HepG2 (cell line): ENCODE measurements around the gene CBX2. TPM values are rescaled to one million over a fixed set of nuclear protein-coding genes. Genes with fewer than 3 reads are reported as not detected.
A peak's percentile ranks its signal among the peaks of the same experiment; 100 is the strongest.

Source experiments
- IKZF1 ChIP-seq: fragments of 450-650 bp; IDR thresholded peaks from 2 replicates; pipeline ENCODE4 v1.7.1; 2016
- JARID2 ChIP-seq: sonication (generic); formaldehyde crosslinking; IDR thresholded peaks from 2 replicates; pipeline ENCODE4 v1.8.1; 2023; ENCODE audit warnings: missing genetic modification reagents, inconsistent platforms; ENCODE audit not compliant: insufficient replicate concordance
- NFATC3 ChIP-seq: sonication (generic); formaldehyde crosslinking; IDR thresholded peaks from 2 replicates; pipeline ENCODE4 v1.5.1; 2020; ENCODE audit warnings: mild to moderate bottlenecking, missing genetic modification reagents
- NFYB ChIP-seq: sonication (generic); formaldehyde crosslinking; IDR thresholded peaks from 2 replicates; pipeline ENCODE4 v1.4.0; 2020; ENCODE audit warnings: missing genetic modification reagents
- RAD21 ChIP-seq: fragments of 450-650 bp; formaldehyde crosslinking; IDR thresholded peaks from 2 replicates; pipeline ENCODE4 v1.5.0; 2020; ENCODE audit warnings: mild to moderate bottlenecking
- RBM22 ChIP-seq: fragments of 200-400 bp; formaldehyde crosslinking; optimal IDR thresholded peaks from 2 replicates; pipeline ENCODE3; 2017; ENCODE audit warnings: mild to moderate bottlenecking, low read length, moderate library complexity
- SALL1 ChIP-seq: sonication (generic); formaldehyde crosslinking; IDR thresholded peaks from 2 replicates; pipeline ENCODE4 v1.8.0; 2022; ENCODE audit warnings: mild to moderate bottlenecking, missing genetic modification reagents
- polyA plus RNA-seq, 8 experiments: library from polyadenylated mRNA; depleted of rRNA in 3 of 8; stranded (reverse) in 7 of 8; unstranded in 1 of 8; fragments of >200 nt; fragmentation: Illumina TruSeq in 4 of 8; extraction: Trizol in 4 of 8; gene quantifications; 2 replicates each; pipeline versions ENCODE4 v1.2.1 to v1.2.3, GENCODE V29; 2011 to 2016; ENCODE audit warnings: low read depth in 4 of 8, missing spikeins in 1 of 8, mixed read lengths in 1 of 8; ENCODE audit not compliant: insufficient read depth in 1 of 8
- total RNA-seq, 5 experiments: library from RNA; depleted of rRNA; stranded (reverse); fragments of >200 nt; fragmentation: Illumina TruSeq; extraction: Trizol; gene quantifications; 2 replicates each; pipeline ENCODE4 v1.2.3, GENCODE V29; 2016; ENCODE audit warnings: low read depth in 1 of 5
- TF ChIP-seq, protein P1 (sequence below): sonication (generic); formaldehyde crosslinking; IDR thresholded peaks from 2 replicates; pipeline ENCODE4 v1.5.0; 2020; ENCODE audit warnings: missing genetic modification reagents
- TF ChIP-seq, protein P2 (sequence below): sonication (generic); formaldehyde crosslinking; IDR thresholded peaks from 2 replicates; pipeline ENCODE4 v1.5.0; 2020; ENCODE audit warnings: mild to moderate bottlenecking, missing genetic modification reagents, borderline replicate concordance
- TF ChIP-seq, protein P3 (sequence below): sonication (generic); formaldehyde crosslinking; IDR thresholded peaks from 2 replicates; pipeline ENCODE4 v1.4.0; 2020; ENCODE audit warnings: missing genetic modification reagents
- TF ChIP-seq, protein P4 (sequence below): sonication (generic); formaldehyde crosslinking; IDR thresholded peaks from 2 replicates; pipeline ENCODE4 v1.8.1; 2023; ENCODE audit warnings: mild to moderate bottlenecking, inconsistent platforms, moderate library complexity, missing genetic modification reagents, borderline replicate concordance
- TF ChIP-seq, protein P5 (sequence below), 2 experiments: sonication (generic) in 1 of 2; formaldehyde crosslinking in 1 of 2; IDR thresholded peaks; 2 replicates each; pipeline versions ENCODE4 v1.6.1 to v1.9.0; 2014 to 2022; ENCODE audit warnings: antibody characterized with exemption in 1 of 2, borderline replicate concordance in 1 of 2, inconsistent platforms in 1 of 2, low read depth in 1 of 2, missing genetic modification reagents in 1 of 2

CBX2 gene
- total and polyA plus RNA-seq, 2 of the 13 experiments (the other 11 are each of a cell fraction or from before 2014, with no cell fraction given), result 14.5 to 31.1 TPM

DNA sequence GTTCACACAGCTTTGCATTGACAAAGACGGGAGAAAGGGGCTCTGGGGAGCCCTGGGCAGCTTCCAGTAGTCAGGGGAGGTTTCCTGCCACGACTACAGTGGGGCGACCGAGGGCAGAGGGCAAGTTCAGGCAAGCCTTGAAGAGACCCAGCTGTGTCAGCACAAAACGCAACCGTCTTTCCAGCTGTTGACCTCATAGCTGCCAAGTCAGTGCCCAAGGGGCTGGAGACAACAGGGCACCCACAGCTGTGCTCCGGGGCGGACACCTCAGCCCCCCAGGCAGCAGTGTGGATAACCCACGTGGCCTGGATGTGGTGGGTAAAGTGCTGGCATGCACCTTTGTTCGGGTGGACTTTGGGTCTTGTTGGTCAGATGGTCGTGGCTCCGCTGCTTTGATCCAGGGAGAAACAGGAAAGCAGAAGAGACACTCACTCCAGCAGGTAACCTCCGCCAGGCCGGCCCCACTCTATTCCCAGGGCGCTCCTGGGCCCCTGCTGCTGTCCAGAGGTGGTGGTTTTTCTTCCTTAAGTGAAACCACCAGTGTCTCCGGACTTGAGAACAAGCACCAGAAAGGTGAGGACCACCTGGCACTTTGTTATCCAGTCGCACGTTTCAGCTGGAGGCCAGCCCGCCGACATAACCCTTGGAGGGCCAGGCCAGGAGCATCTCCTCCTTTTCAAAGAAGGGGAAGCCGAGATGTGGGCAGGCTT is 17.6 kb upstream of the CBX2 start (continued):
- TF ChIP-seq, protein P1, sequence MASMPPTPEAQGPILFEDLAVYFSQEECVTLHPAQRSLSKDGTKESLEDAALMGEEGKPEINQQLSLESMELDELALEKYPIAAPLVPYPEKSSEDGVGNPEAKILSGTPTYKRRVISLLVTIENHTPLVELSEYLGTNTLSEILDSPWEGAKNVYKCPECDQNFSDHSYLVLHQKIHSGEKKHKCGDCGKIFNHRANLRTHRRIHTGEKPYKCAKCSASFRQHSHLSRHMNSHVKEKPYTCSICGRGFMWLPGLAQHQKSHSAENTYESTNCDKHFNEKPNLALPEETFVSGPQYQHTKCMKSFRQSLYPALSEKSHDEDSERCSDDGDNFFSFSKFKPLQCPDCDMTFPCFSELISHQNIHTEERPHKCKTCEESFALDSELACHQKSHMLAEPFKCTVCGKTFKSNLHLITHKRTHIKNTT (CRISPR knock-in tag), result no peak
- TF ChIP-seq RBM22 (no peak), NFYB (CRISPR knock-in tag) (peak; percentile 15; the same call in 1 of the 2 replicates), JARID2 (CRISPR knock-in tag) (peak; percentile 37), SALL1 (CRISPR knock-in tag) (peak; percentile 99), RAD21 (CRISPR knock-in tag) (no peak), NFATC3 (CRISPR knock-in tag) (peak; percentile 77; the same call in 1 of the 2 replicates), IKZF1 (no peak)
- TF ChIP-seq, protein P2, sequence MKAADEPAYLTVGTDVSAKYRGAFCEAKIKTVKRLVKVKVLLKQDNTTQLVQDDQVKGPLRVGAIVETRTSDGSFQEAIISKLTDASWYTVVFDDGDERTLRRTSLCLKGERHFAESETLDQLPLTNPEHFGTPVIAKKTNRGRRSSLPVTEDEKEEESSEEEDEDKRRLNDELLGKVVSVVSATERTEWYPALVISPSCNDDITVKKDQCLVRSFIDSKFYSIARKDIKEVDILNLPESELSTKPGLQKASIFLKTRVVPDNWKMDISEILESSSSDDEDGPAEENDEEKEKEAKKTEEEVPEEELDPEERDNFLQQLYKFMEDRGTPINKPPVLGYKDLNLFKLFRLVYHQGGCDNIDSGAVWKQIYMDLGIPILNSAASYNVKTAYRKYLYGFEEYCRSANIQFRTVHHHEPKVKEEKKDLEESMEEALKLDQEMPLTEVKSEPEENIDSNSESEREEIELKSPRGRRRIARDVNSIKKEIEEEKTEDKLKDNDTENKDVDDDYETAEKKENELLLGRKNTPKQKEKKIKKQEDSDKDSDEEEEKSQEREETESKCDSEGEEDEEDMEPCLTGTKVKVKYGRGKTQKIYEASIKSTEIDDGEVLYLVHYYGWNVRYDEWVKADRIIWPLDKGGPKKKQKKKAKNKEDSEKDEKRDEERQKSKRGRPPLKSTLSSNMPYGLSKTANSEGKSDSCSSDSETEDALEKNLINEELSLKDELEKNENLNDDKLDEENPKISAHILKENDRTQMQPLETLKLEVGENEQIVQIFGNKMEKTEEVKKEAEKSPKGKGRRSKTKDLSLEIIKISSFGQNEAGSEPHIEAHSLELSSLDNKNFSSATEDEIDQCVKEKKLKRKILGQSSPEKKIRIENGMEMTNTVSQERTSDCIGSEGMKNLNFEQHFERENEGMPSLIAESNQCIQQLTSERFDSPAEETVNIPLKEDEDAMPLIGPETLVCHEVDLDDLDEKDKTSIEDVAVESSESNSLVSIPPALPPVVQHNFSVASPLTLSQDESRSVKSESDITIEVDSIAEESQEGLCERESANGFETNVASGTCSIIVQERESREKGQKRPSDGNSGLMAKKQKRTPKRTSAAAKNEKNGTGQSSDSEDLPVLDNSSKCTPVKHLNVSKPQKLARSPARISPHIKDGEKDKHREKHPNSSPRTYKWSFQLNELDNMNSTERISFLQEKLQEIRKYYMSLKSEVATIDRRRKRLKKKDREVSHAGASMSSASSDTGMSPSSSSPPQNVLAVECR (CRISPR knock-in tag), result peak; percentile 82; the same call in 1 of the 2 replicates
- TF ChIP-seq, protein P3, sequence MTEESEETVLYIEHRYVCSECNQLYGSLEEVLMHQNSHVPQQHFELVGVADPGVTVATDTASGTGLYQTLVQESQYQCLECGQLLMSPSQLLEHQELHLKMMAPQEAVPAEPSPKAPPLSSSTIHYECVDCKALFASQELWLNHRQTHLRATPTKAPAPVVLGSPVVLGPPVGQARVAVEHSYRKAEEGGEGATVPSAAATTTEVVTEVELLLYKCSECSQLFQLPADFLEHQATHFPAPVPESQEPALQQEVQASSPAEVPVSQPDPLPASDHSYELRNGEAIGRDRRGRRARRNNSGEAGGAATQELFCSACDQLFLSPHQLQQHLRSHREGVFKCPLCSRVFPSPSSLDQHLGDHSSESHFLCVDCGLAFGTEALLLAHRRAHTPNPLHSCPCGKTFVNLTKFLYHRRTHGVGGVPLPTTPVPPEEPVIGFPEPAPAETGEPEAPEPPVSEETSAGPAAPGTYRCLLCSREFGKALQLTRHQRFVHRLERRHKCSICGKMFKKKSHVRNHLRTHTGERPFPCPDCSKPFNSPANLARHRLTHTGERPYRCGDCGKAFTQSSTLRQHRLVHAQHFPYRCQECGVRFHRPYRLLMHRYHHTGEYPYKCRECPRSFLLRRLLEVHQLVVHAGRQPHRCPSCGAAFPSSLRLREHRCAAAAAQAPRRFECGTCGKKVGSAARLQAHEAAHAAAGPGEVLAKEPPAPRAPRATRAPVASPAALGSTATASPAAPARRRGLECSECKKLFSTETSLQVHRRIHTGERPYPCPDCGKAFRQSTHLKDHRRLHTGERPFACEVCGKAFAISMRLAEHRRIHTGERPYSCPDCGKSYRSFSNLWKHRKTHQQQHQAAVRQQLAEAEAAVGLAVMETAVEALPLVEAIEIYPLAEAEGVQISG (CRISPR knock-in tag), result peak; percentile 78
- TF ChIP-seq, protein P4, sequence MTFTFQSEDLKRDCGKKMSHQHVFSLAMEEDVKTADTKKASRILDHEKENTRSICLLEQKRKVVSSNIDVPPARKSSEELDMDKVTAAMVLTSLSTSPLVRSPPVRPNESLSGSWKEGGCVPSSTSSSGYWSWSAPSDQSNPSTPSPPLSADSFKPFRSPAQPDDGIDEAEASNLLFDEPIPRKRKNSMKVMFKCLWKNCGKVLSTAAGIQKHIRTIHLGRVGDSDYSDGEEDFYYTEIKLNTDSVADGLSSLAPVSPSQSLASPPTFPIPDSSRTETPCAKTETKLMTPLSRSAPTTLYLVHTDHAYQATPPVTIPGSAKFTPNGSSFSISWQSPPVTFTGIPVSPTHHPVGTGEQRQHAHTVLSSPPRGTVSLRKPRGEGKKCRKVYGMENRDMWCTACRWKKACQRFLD (CRISPR knock-in tag), result peak; percentile 96
- TF ChIP-seq, protein P5, sequence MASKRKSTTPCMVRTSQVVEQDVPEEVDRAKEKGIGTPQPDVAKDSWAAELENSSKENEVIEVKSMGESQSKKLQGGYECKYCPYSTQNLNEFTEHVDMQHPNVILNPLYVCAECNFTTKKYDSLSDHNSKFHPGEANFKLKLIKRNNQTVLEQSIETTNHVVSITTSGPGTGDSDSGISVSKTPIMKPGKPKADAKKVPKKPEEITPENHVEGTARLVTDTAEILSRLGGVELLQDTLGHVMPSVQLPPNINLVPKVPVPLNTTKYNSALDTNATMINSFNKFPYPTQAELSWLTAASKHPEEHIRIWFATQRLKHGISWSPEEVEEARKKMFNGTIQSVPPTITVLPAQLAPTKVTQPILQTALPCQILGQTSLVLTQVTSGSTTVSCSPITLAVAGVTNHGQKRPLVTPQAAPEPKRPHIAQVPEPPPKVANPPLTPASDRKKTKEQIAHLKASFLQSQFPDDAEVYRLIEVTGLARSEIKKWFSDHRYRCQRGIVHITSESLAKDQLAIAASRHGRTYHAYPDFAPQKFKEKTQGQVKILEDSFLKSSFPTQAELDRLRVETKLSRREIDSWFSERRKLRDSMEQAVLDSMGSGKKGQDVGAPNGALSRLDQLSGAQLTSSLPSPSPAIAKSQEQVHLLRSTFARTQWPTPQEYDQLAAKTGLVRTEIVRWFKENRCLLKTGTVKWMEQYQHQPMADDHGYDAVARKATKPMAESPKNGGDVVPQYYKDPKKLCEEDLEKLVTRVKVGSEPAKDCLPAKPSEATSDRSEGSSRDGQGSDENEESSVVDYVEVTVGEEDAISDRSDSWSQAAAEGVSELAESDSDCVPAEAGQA (IDR thresholded peaks at IDR 0.05; ENCODE audit: low read depth), result no peak
- TF ChIP-seq, protein P5 (CRISPR knock-in tag; IDR thresholded peaks at IDR 0.05; ENCODE audit: borderline replicate concordance), result no peak
